ENCODE results near the gene SUSD2. TPM values are rescaled to one million over a fixed set of nuclear protein-coding genes. Genes with fewer than 3 reads are reported as not detected.

SUSD2 gene
- total and polyA plus RNA-seq, 2 of the 8 experiments (the other 6 are each of a cell fraction or from before 2014, with no cell fraction given), result 2.0 to 4.8 TPM

DNA sequence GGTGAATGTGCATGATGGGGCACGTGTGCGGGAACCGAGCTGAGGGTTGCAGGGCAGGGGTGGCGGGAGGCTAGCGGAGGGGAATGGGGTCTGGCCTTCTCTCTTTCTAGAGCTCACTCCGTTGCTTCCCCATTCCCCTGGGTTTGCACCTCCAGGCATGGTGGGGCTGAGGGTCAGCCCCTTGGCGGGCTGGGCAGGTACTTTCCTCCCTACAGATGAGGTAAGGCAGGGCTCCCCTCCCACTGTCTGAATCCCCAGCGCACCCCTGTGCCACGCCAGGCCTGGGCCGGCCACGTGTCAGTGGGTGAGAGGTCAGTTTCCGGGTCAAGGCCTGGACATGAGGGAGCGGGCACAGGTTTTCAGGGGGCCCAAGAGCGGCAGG, 8.9 kb downstream of the SUSD2 start:
- Histone ChIP-seq H4K20me1 (replicated peaks in 1 of 2; ENCODE audit: control insufficient read depth in 1 of 2, insufficient read depth in 2 of 2, low read length in 2 of 2) (no peaks in the 10 kb centered on the region), H3K4me3 (ENCODE audit: extremely low read depth in 1 of 4, insufficient read depth in 2 of 4, low read depth in 3 of 4, low read length in 4 of 4) (no peak overlapping the region), H3K56ac (replicated peaks; ENCODE audit: insufficient read length, low read depth, low read length) (no peak overlapping the region), H2BK12ac (ENCODE audit: low read depth, low read length) (no peak overlapping the region), H2AFZ (ENCODE audit: low read length) (peak overlapping the region; percentile 23; the same call in 1 of the 2 replicates), H2BK120ac (replicated peaks; ENCODE audit: low read depth, low read length) (no peak overlapping the region), H2AK5ac (ENCODE audit: low read depth, low read length) (no peak overlapping the region), H3K4ac (replicated peaks; ENCODE audit: insufficient read length, low read depth, low read length) (no peak overlapping the region), H3K27ac (ENCODE audit: low read depth, low read length) (no peak overlapping the region), H4K91ac (replicated peaks; ENCODE audit: insufficient read length, low read length) (no peak overlapping the region), H3K27me3 (replicated peaks in 1 of 4; ENCODE audit: control insufficient read depth in 3 of 4, extremely low read depth in 1 of 4, insufficient read depth in 3 of 4, low read length in 3 of 4) (no peaks in the 10 kb centered on the region), H3K23ac (ENCODE audit: insufficient read length) (no peak overlapping the region), H3K79me1 (ENCODE audit: low read depth, low read length) (no peaks in the 10 kb centered on the region), H3K23me2 (ENCODE audit: low read depth, low read length) (no peaks in the 10 kb centered on the region), H2BK20ac (ENCODE audit: low read length) (no peak overlapping the region), H2BK5ac (ENCODE audit: low read depth, low read length) (0 out of 2 replicates have a peak overlapping the region, but pooled peaks have one; percentile 17), H3K9me3 (ENCODE audit: insufficient read depth in 2 of 2, low read depth in 1 of 2, low read length in 1 of 2) (no peaks in the 10 kb centered on the region), H3K9ac (replicated peaks in 1 of 4; ENCODE audit: extremely low read depth in 1 of 4, low read depth in 3 of 4, low read length in 3 of 4) (no peak overlapping the region), H3K18ac (ENCODE audit: extremely low read depth, low read length) (peak overlapping the region; percentile 15; the same call in 1 of the 2 replicates), H3K79me2 (ENCODE audit: control insufficient read depth in 1 of 2, insufficient read depth in 2 of 2, low read length in 2 of 2) (no peaks in the 10 kb centered on the region), H3K36me3 (ENCODE audit: control insufficient read depth in 2 of 4, insufficient read depth in 4 of 4, low read length in 3 of 4) (no peaks in the 10 kb centered on the region), H3K4me1 (replicated peaks in 1 of 4; ENCODE audit: control insufficient read depth in 3 of 4, insufficient read depth in 4 of 4, low read length in 3 of 4) (peaks cover 0 to 7% (median 0%) of the 10 kb centered on the region in 4 experiments; a peak in 4 of 7 replicates), H2BK15ac (ENCODE audit: low read length) (no peak overlapping the region), H3K14ac (ENCODE audit: insufficient read length) (no peak overlapping the region), H4K5ac (ENCODE audit: insufficient read length, low read depth, low read length) (no peak overlapping the region), H4K8ac (ENCODE audit: extremely low read depth, insufficient read depth, low read length) (0 out of 2 replicates have a peak overlapping the region, but pooled peaks have one; percentile 7), H3K4me2 (ENCODE audit: insufficient read depth in 1 of 2, low read depth in 2 of 2, low read length in 2 of 2) (no peak overlapping the region)
- 94% methylated on average over 12 of the region's 14 CpGs; no CpG with 5 or more reads in 1 of the 2 experiments for WGBS, 2 experiments (ENCODE audit: extremely low coverage in 1 of 2, insufficient coverage in 1 of 2, insufficient read length in 1 of 2, insufficient replicate concordance in 2 of 2, low coverage in 1 of 2, low lambda C conversion rate in 2 of 2, missing lambda C conversion rate in 1 of 2)
- ChIA-PET POLR2A (ENCODE audit: partially characterized antibody) (no interaction called here), CTCF (ENCODE audit: partially characterized antibody) (interaction anchor here (0.7 to 7.2 kb wide), 37 partner anchors 9 to 333 kb away, joined by 3 to 96 read pairs (median 6); partner anchors contain the start of genes GGT5 and SUSD2)
- DNase-seq (ENCODE audit: low read depth in 1 of 2, low spot score in 2 of 2), result no peak
- no peak for FAIRE-seq
- no peak for TF ChIP-seq JUND (IDR thresholded peaks at IDR 0.05; ENCODE audit: low read length)
- no peak for TF ChIP-seq EP300 (IDR thresholded peaks at IDR 0.05; ENCODE audit: borderline replicate concordance in 1 of 2, low read depth in 2 of 2, low read length in 2 of 2)
